GM19035 (cell line): Measurements from ENCODE around the gene ATCAY.

ENCODE experiments used
- ATAC-seq: cut with Tn5 transposase; IDR thresholded peaks from one replicate; pipeline ENCODE4 v1.9.1; 2021; ENCODE audit not compliant: unreplicated experiment

The ATCAY gene

GRCh38 chr19:3880471-3881271 lies at the start of gene ATCAY:
Gene ATCAY (plus strand): TSS chr19:3880685. CDS start chr19:3885768, 5,083 bp downstream.
- no peak for ATAC-seq

- ATAC-seq: no peak
Measured at GRCh38 chr19:3831601-3832000, 48.9 kb upstream of the ATCAY start.

- no peak for ATAC-seq
Measured at GRCh38 chr19:3832001-3832400, 48.5 kb upstream of the ATCAY start.

GRCh38 chr19:3833578-3834348 lies 46.7 kb upstream of the ATCAY start:
- ATAC-seq: no peak

GRCh38 chr19:3834349-3835054 lies 46.0 kb upstream of the ATCAY start:
- ATAC-seq: no peak

GRCh38 chr19:3835055-3835435 lies 45.4 kb upstream of the ATCAY start:
- no peak for ATAC-seq

GRCh38 chr19:3836887-3837286 lies 43.6 kb upstream of the ATCAY start:
- ATAC-seq: no peak

- no peak for ATAC-seq
Measured at GRCh38 chr19:3837332-3837731, 43.2 kb upstream of the ATCAY start.

GRCh38 chr19:3837922-3838321 lies 42.6 kb upstream of the ATCAY start:
- no peak for ATAC-seq

GRCh38 chr19:3838661-3839060 lies 41.8 kb upstream of the ATCAY start:
- no peak for ATAC-seq

- no peak for ATAC-seq
Measured at GRCh38 chr19:3839941-3840340, 40.5 kb upstream of the ATCAY start.

GRCh38 chr19:3840804-3841203 lies 39.7 kb upstream of the ATCAY start:
- ATAC-seq: no peak

- no peak for ATAC-seq
Measured at GRCh38 chr19:3842948-3843347, 37.5 kb upstream of the ATCAY start.

- no peak for ATAC-seq
Measured at GRCh38 chr19:3844596-3844995, 35.9 kb upstream of the ATCAY start.

- ATAC-seq: no peak
Measured at GRCh38 chr19:3849092-3849491, 31.4 kb upstream of the ATCAY start.

GRCh38 chr19:3849787-3850186 lies 30.7 kb upstream of the ATCAY start:
- no peak for ATAC-seq

- no peak for ATAC-seq
Measured at GRCh38 chr19:3850320-3850972, 30.0 kb upstream of the ATCAY start.

- no peak for ATAC-seq
Measured at GRCh38 chr19:3851254-3852176, 29.0 kb upstream of the ATCAY start.

GRCh38 chr19:3852177-3852511 lies 28.3 kb upstream of the ATCAY start:
- ATAC-seq: no peak

GRCh38 chr19:3852614-3853254 lies 27.8 kb upstream of the ATCAY start:
- ATAC-seq: no peak
